Measurements from ENCODE around the gene C2orf72. TPM values are rescaled to one million over a fixed set of nuclear protein-coding genes. Genes with fewer than 3 reads are reported as not detected.
"Not testable (repeated sequence)": the region's sequence is repeated elsewhere in the genome, so short reads cannot be mapped to it uniquely, and the experiment has no call there.

The C2orf72 gene
- total and polyA plus RNA-seq, 2 donors (not counting 1 experiment from before 2014, with no cell fraction given), result not detected

- Histone ChIP-seq H3K36me3 (replicated peaks in 1 of 2; ENCODE audit: control extremely low read depth in 1 of 2, control insufficient read depth in 1 of 2, extremely low read depth in 1 of 2, insufficient read depth in 2 of 2, low read length in 1 of 2) (no peaks in the 10 kb centered on the region), H3K79me2 (ENCODE audit: control insufficient read depth, insufficient read depth, low read length) (no peaks in the 10 kb centered on the region), H3K27me3 (replicated peaks in 1 of 4; ENCODE audit: control extremely low read depth in 1 of 4, control insufficient read depth in 3 of 4, insufficient read depth in 4 of 4, low read length in 3 of 4) (peaks cover 0 to 11% (median 2%) of the 10 kb centered on the region in 4 experiments), H4K20me1 (ENCODE audit: control insufficient read depth, insufficient read depth, low read length, poor library complexity, severe bottlenecking) (no peaks in the 10 kb centered on the region), H3K9ac (ENCODE audit: low read length) (no peak overlapping the region), H3K27ac (ENCODE audit: low read length in 2 of 2) (no peak overlapping the region), H2AFZ (ENCODE audit: insufficient read depth, low read depth, low read length, poor library complexity, severe bottlenecking) (no peak overlapping the region), H3K4me1 (ENCODE audit: control insufficient read depth in 2 of 2, insufficient read depth in 2 of 2, low read length in 2 of 2) (no peaks in the 10 kb centered on the region), H3K4me3 (ENCODE audit: control extremely low read depth in 1 of 5, extremely low read depth in 1 of 5, insufficient read depth in 1 of 5, low read depth in 2 of 5, low read length in 4 of 5) (no peak overlapping the region), H3K9me3 (ENCODE audit: control extremely low read depth in 1 of 3, control insufficient read depth in 2 of 3, insufficient read depth in 1 of 3, low read length in 2 of 3) (peaks cover 0 to 2% (median 0%) of the 10 kb centered on the region in 3 donors), H3K4me2 (replicated peaks; ENCODE audit: low read depth, low read length, poor library complexity, severe bottlenecking) (no peak overlapping the region)
- no CpG with 5 or more reads among the region's 4 CpGs for WGBS (ENCODE audit: insufficient coverage)
- TF ChIP-seq EZH2 (IDR thresholded peaks at IDR 0.05; ENCODE audit: borderline replicate concordance, insufficient read depth, low read depth, low read length, poor library complexity, severe bottlenecking), result no peak
- TF ChIP-seq, protein P1, sequence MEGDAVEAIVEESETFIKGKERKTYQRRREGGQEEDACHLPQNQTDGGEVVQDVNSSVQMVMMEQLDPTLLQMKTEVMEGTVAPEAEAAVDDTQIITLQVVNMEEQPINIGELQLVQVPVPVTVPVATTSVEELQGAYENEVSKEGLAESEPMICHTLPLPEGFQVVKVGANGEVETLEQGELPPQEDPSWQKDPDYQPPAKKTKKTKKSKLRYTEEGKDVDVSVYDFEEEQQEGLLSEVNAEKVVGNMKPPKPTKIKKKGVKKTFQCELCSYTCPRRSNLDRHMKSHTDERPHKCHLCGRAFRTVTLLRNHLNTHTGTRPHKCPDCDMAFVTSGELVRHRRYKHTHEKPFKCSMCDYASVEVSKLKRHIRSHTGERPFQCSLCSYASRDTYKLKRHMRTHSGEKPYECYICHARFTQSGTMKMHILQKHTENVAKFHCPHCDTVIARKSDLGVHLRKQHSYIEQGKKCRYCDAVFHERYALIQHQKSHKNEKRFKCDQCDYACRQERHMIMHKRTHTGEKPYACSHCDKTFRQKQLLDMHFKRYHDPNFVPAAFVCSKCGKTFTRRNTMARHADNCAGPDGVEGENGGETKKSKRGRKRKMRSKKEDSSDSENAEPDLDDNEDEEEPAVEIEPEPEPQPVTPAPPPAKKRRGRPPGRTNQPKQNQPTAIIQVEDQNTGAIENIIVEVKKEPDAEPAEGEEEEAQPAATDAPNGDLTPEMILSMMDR (IDR thresholded peaks at IDR 0.05), result no peak
- intact Hi-C loops (cut with micrococcal nuclease), result no loop called here
- no peak overlapping the region for H3K4me3 Mint-ChIP-seq
- no peak for ATAC-seq (ENCODE audit: low read depth)
- ChIA-PET CTCF (interaction anchor here (0.7 kb wide), 1 partner anchor 13 kb away, joined by 5 read pairs; no protein-coding TSS in a partner anchor), POLR2A (no interaction called here)
- no peaks in the 10 kb centered on the region for H3K4me1 Mint-ChIP-seq
- no peak for DNase-seq
- peaks cover 40% of the 10 kb centered on the region for H3K27me3 Mint-ChIP-seq
- H3K27ac Mint-ChIP-seq, result no peak overlapping the region
- no peaks in the 10 kb centered on the region for H3K9me3 Mint-ChIP-seq (ENCODE audit: insufficient read depth)
Observed at GRCh38 chr2:231017231-231017598, 20.1 kb upstream of the C2orf72 start.

GRCh38 chr2:231018184-231018583 is 19.1 kb upstream of the C2orf72 start:
- CTCF ChIA-PET, result no interaction called here

DNA sequence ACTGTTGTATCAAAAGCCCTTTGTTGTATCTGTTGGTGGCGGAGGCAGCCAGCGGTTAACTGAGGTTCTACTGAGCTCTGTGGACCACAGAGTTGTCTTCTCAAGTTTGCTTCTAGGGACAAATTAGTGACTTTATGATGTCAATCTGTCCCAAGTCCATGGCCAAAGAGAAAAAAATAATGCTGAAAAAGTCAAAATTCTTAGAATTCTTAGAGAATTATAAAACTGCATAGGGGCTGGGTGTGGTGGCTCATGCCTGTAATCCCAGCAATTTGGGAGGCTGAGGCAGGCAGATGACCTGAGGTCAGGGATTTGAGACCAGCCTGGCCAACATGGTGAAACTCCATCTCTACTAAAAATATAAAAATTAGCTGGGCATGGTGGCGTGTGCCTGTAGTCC is 12.3 kb upstream of the C2orf72 start:
- CTCF ChIA-PET; H3K4me3 ChIP-seq (ENCODE audit: control extremely low read depth in 1 of 5, extremely low read depth in 1 of 5, insufficient read depth in 1 of 5, low read depth in 2 of 5, low read length in 4 of 5); H3K36me3 ChIP-seq (replicated peaks in 1 of 2; ENCODE audit: control extremely low read depth in 1 of 2, control insufficient read depth in 1 of 2, extremely low read depth in 1 of 2, insufficient read depth in 2 of 2, low read length in 1 of 2); DNase-seq; H3K4me1 ChIP-seq (ENCODE audit: control insufficient read depth in 2 of 2, insufficient read depth in 2 of 2, low read length in 2 of 2); intact Hi-C loops (cut with micrococcal nuclease); H2AFZ ChIP-seq (ENCODE audit: insufficient read depth, low read depth, low read length, poor library complexity, severe bottlenecking); H3K27ac ChIP-seq (ENCODE audit: low read length in 2 of 2); H3K27me3 ChIP-seq (replicated peaks in 1 of 4; ENCODE audit: control extremely low read depth in 1 of 4, control insufficient read depth in 3 of 4, insufficient read depth in 4 of 4, low read length in 3 of 4); H3K4me2 ChIP-seq (replicated peaks; ENCODE audit: low read depth, low read length, poor library complexity, severe bottlenecking); H3K4me3 Mint-ChIP-seq; H3K4me1 Mint-ChIP-seq; H3K27ac Mint-ChIP-seq; H3K9me3 Mint-ChIP-seq (ENCODE audit: insufficient read depth); H4K20me1 ChIP-seq (ENCODE audit: control insufficient read depth, insufficient read depth, low read length, poor library complexity, severe bottlenecking); ATAC-seq (ENCODE audit: low read depth); H3K79me2 ChIP-seq (ENCODE audit: control insufficient read depth, insufficient read depth, low read length); H3K9me3 ChIP-seq (ENCODE audit: control extremely low read depth in 1 of 3, control insufficient read depth in 2 of 3, insufficient read depth in 1 of 3, low read length in 2 of 3); H3K9ac ChIP-seq (ENCODE audit: low read length); POLR2A ChIA-PET: not testable (repeated sequence)
- 88% methylated on average over 3 of the region's 3 CpGs for WGBS (ENCODE audit: insufficient coverage)
- peaks cover 25% of the 10 kb centered on the region for H3K27me3 Mint-ChIP-seq

More at GRCh38 chr2:231018184-231018583, 19.1 kb upstream of the C2orf72 start:
- Histone ChIP-seq H3K36me3 (replicated peaks in 1 of 2; ENCODE audit: control extremely low read depth in 1 of 2, control insufficient read depth in 1 of 2, extremely low read depth in 1 of 2, insufficient read depth in 2 of 2, low read length in 1 of 2) (no peaks in the 10 kb centered on the region), H2AFZ (ENCODE audit: insufficient read depth, low read depth, low read length, poor library complexity, severe bottlenecking) (no peak overlapping the region), H3K79me2 (ENCODE audit: control insufficient read depth, insufficient read depth, low read length) (no peaks in the 10 kb centered on the region), H3K4me2 (replicated peaks; ENCODE audit: low read depth, low read length, poor library complexity, severe bottlenecking) (no peak overlapping the region), H3K4me3 (ENCODE audit: control extremely low read depth in 1 of 5, extremely low read depth in 1 of 5, insufficient read depth in 1 of 5, low read depth in 2 of 5, low read length in 4 of 5) (no peak overlapping the region), H3K27me3 (replicated peaks in 1 of 4; ENCODE audit: control extremely low read depth in 1 of 4, control insufficient read depth in 3 of 4, insufficient read depth in 4 of 4, low read length in 3 of 4) (peaks cover 0 to 9% (median 2%) of the 10 kb centered on the region in 4 experiments), H3K9me3 (ENCODE audit: control extremely low read depth in 1 of 3, control insufficient read depth in 2 of 3, insufficient read depth in 1 of 3, low read length in 2 of 3) (peaks cover 0 to 2% (median 0%) of the 10 kb centered on the region in 3 donors), H3K27ac (ENCODE audit: low read length in 2 of 2) (no peak overlapping the region), H3K9ac (ENCODE audit: low read length) (no peak overlapping the region), H3K4me1 (ENCODE audit: control insufficient read depth in 2 of 2, insufficient read depth in 2 of 2, low read length in 2 of 2) (no peaks in the 10 kb centered on the region), H4K20me1 (ENCODE audit: control insufficient read depth, insufficient read depth, low read length, poor library complexity, severe bottlenecking) (no peaks in the 10 kb centered on the region)
- POLR2A ChIA-PET, result no interaction called here
- ATAC-seq (ENCODE audit: low read depth) (no peak), DNase-seq (no peak)
- Mint-ChIP-seq H3K9me3 (ENCODE audit: insufficient read depth) (no peaks in the 10 kb centered on the region), H3K27me3 (peaks cover 36% of the 10 kb centered on the region), H3K4me1 (no peaks in the 10 kb centered on the region), H3K27ac (no peak overlapping the region), H3K4me3 (no peak overlapping the region)
- 95% methylated on average over 2 of the region's 3 CpGs for whole genome bisulfite sequencing (ENCODE audit: insufficient coverage)
- intact Hi-C loops (cut with micrococcal nuclease), result no loop called here
- TF ChIP-seq, protein P1 (IDR thresholded peaks at IDR 0.05), result no peak
- TF ChIP-seq EZH2 (IDR thresholded peaks at IDR 0.05; ENCODE audit: borderline replicate concordance, insufficient read depth, low read depth, low read length, poor library complexity, severe bottlenecking), result no peak

Measured in B cell (primary cell).